Inflammatory macrophage (primary cell): ENCODE measurements around the gene CLASP2.
"Not testable (repeated sequence)": the region's sequence is repeated elsewhere in the genome, so short reads cannot be mapped to it uniquely, and the experiment has no call there.

Experiments
- DNase-seq, 2 donors: peaks; one replicate each; pipeline ENCODE4 v3.0.0-alpha.2; 2020 to 2022
- total RNA-seq, 18 experiments: gene quantifications; one replicate each; lab custom pipeline; 2026; ENCODE audit warnings: mixed read lengths in 6 of 18, inconsistent platforms in 2 of 18; lab: John Stamatoyannopoulos, UW

CLASP2 gene
- total RNA-seq: 116 to 165 (median 143) reads per million in 18 experiments

DNA sequence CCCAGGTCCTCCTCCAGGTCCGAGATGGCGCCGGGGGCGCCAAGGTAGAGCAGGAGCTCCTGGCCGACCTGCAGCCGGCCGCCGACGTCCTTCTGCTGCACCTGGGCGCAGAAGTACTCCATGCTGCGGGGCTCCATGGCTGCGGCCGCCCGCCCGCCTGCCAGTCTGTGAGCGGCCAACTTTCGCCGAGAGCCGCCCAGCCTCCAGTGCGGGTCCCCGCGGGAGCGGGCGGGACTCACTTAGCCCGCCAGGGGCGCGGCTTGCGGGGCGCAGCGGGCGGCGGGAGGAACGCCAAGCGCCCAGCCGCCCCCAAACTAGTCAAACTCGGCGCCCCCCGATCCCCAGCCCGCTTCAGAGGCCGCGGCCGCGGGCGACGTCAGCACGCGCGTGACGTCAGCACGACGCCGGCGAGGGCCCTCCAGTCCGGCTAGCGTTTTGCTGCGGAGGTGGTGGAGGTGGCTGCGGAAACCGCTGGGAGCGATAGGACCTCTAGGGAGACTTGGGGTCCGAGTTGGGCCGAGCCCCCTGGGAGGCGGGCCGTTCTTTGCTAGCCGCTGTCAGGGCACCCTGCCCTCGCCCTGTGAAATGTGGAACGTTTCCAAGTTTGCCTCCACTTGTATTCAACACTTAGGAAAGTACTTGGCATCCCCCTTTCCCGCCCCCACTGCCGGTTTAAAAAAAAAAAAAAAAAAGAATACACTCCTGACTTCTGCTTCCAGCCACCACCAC lies at the start of gene CLASP2:
TSS of gene CLASP2 (minus strand) at position 389 of the 729 bp plus-strand sequence. CDS start at position 137, 252 bp downstream.
- peak; percentile 89 to 95 for DNase-seq

GRCh38 chr3:33758864-33759263 lies 40.8 kb upstream of the CLASP2 start:
- DNase-seq: no peak

GRCh38 chr3:33758281-33758680 lies 40.2 kb upstream of the CLASP2 start:
- no peak for DNase-seq

GRCh38 chr3:33754391-33754790 lies 36.3 kb upstream of the CLASP2 start:
- DNase-seq: not testable (repeated sequence)

DNA sequence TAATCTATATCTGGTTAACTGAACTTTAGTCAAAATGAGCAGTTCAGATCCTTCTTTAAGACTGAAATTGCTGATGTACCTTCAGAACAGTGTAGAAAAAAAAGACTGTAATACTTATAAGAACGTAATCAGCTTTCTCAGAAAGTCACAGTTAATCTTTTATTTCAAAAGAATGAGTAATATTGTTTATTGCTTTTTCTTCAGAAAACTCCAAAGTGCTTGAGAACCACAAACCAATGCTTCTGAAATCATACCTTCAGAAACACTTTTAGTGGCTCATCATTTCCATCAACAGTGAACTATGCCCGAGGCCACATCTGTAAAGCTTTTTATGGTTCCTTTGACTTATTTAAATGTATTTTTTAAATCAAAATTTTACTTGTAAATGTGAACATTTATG lies 33.3 kb upstream of the CLASP2 start:
- DNase-seq: no peak

DNA sequence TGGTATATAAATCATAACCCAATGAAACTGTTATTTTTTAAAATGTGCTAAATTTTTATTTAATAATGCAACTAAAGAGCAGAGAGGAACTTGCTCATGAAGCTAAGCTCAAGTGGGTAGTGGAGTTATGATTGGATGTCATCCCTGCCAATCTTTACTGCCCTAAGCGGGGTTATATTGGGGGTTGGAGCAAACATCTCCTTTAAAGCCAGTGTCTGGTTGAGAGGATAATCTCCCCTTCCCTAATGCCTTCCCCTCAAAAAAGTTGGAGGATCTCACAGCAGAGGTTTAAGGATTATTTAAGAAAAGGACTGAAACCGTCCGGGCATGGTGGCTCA lies 32.1 kb upstream of the CLASP2 start:
- DNase-seq: peak; percentile 21 to 24

DNA sequence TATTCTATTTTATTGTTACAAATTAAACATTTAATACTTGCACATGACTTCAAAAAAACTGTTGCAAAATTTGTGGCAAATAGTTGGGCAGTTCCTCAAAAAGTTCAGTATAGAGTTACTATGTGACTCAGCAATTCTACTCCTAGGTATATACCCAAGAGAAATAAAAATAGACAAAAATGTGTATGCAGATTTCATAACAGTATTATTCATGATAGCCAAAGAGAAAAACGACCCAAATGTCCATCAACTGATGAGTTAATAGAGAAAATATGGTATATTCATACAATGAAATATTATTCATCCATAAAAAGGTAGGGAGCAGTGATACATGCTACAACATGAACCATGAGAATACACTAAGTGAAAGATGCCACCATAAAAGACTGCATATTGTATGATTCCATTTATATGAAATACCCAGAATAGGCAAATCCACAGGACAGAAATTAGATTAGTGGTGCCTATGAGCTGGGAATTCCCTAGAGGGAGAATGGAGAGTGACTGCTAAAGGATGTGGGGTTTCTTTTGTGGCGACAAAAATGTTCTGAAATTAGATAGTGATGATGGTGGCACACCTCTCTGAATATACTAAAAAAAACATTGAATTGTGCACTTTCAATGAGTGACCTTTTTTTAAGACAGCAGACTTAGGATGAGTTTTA lies 31.6 kb upstream of the CLASP2 start:
- DNase-seq: peak; percentile 31 to 73

DNA sequence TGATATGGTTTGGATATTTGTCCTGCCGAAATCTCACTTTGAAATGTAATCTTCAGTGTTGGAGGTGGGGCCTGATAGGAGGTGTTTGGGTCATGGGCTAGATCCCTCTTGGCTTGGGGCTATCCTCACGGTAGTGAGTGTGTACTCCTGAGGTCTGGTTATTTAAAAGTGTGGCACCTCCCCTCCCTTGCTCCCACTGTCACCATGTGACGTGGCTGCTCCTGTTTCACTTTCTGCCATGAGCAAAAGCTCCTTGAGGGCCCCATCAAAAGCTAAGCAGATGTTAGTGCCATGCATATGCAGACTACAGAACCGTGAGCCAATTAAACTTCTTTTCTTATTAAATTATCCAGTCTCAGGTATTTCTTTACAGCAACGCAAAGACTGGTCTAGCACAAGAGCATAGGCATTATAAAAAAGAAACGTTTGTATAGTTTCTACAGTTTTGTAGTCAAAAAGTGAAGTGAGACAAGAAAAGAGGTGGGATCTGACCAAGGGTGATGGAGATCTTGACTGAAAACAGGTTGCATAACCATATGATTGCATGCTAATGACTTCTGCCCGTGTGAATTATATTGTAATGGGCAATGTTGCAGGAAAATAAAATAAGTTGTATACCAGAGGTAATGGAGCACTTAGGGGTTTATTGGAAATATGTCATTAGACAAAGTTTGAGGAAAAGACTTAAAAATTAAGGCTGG lies 28.5 kb upstream of the CLASP2 start:
- peak; percentile 31 to 44 for DNase-seq

DNA sequence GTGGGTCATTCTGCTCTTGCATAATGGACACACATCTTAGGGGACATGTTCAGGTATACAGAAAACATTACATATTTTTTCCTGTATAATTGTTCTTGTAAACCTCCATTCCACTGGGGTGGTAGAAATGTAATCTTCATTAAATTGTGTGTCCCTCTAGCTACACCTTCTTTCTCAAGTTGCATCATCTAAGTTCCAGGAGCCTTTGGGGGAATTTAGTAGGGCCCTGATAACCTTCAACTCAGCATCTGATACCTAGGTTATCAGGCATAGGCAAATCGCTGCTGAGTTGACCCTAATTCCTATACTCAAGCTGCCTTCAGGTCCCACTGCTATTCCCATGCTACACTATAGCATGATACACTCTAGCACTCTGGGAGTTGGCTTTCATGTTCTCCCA lies 19.1 kb upstream of the CLASP2 start:
- no peak for DNase-seq

DNA sequence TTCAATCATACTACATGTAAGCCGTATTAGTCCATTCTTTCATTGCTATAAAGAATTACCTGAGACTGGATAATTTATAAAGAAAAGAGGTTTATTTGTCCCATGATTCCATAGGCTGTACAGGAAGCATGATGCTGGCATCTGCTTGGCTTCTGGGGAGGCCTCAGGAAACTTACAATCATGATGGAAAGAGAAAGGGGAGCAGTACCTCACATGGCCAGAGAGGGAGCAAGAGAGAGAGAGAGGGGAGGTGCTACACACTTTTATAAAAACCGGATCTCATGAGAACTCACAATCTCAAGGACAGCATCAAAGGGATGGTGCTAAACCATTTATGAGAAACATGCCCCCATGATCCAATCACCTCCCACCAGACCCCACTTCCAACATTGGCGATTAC lies 14.3 kb upstream of the CLASP2 start:
- no peak for DNase-seq

DNA sequence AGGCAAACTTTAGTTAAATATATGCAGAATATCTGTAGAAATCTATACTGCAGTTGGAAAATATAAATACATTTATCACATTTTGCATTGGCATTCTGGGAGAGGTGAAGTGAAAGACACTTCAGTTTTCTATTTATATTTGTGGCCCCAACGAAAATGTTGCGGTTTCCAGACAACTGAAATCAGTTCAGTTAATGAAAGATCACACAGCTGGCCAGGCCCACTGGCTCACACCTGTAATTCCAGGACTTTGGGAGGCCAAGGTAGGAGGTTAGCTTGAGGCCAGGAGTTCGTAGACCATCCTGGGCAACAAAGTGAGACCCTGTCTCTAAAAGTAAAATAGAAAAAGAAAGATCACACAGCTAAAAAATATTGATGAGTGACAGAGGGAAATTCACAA lies 11.9 kb upstream of the CLASP2 start:
- DNase-seq: no peak

GRCh38 chr3:33724256-33724655 lies 6.2 kb upstream of the CLASP2 start:
- no peak for DNase-seq

GRCh38 chr3:33722626-33723370 lies 4.7 kb upstream of the CLASP2 start:
- DNase-seq: no peak

DNA sequence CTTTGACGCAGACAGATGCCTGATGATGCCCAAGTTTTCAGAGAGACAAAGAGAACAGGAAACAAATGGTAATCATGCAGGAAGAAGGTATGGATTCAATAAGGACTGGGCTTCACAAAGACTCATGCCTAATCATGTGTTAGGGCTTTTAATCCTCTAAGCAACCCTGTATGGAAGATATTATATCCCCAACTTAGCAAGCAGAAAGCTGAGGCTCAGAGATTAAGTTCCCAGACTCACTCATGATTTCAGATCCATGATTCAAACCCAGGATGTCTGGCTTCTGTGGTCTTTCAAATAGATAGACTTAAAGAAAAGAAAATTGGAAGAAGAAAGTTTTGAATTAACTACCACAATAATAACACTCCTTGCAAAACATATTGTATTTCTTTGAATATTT lies 4.1 kb upstream of the CLASP2 start:
- DNase-seq: no peak

GRCh38 chr3:33718595-33718907 lies 497 bp upstream of the CLASP2 start:
- DNase-seq: no peak

DNA sequence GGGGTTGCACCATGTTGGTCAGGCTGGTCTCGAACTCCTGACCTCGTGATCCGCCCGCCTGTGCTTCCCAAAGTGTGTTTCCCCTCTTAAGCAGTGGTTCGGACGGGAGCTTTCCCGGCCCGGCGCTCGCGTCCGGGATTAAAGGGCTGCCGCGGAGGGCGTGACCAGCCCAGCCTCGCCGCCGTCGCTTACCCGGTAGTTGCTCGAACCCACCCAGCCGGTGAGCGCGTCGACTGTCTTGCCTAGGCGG lies 513 bp downstream of the CLASP2 start:
- peak; percentile 51 to 76 for DNase-seq

GRCh38 chr3:33716227-33716626 lies 1.8 kb downstream of the CLASP2 start:
- no peak for DNase-seq

- DNase-seq: no peak
These were observed 7.0 kb downstream of the CLASP2 start for GRCh38 chr3:33711100-33711499.

DNA sequence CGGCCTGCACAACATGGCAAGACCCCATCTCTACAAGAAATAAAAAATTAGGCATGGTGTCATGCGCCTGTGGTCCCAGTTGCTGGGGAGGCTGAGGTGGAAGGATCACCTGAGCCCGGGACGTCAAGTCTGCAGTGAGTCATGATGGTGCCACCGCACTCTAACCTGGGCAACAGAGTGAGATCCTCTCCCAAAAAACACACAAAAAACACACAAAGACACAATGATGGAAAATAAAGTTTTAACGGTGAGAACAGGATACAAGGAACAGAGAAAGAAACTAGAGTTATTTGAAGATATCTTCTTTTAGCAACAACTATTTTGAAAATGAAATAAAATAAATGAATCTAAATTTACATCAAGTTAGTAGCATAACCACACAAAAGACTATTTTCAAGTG lies 12.0 kb downstream of the CLASP2 start:
- no peak for DNase-seq

DNA sequence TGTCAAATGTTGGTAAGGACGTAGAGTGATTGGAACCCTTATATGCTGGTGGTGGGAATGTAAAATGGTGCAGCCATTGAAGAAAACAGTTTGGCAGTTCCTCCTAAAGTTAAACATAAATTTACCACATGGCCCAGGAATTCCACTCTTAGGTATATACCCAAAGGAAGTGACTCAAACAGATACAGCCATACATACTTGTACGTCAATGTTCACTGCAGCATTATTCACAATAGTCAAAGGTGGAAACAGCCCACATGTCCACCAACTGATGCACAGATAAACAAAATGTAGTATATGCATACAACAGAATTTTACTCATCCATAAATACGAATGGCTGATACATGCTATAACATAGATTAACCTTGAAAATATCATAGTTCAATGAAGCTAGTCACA lies 13.2 kb downstream of the CLASP2 start:
- no peak for DNase-seq

GRCh38 chr3:33699275-33699674 lies 18.8 kb downstream of the CLASP2 start:
- DNase-seq: no peak

DNA sequence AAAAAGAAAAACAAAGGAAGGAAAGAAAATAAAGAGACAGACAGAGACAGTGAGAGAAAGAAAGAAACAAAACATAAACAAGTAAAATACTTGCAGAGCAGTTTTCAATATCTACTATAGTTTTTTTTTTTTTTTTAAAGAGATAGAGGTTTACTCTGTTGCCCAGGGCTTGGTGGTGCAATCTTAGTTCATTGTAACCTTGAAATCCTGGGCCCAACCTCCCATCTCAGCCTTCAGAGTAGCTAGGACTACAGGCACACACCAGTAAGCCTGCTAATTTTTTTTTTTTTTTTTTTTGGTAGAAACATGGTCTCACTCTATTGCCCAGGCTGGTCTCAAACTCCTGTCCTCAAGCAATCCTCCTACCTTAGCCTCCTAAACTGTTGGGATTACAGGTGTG lies 23.1 kb downstream of the CLASP2 start:
- no peak for DNase-seq

DNA sequence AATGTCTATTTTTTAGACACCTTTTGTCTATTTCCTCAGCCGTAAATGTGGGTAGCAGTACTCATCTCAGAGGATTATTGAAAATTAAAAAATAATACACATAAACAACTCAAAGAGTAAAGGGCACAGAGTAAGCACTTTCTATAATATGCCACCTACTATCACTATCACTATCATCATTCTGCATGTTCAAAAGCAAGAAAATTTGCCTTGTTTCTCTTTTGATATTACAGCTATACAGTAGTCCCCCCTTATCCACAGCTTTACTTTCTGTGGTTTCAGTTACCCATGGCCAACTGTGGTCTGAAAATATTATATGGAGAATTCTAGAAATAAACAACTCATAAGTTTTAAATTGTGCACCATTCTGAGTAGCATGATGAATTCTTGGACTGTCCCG lies 27.7 kb downstream of the CLASP2 start:
- DNase-seq: no peak
